Measurements from ENCODE around the gene EPM2AIP1.

DNA sequence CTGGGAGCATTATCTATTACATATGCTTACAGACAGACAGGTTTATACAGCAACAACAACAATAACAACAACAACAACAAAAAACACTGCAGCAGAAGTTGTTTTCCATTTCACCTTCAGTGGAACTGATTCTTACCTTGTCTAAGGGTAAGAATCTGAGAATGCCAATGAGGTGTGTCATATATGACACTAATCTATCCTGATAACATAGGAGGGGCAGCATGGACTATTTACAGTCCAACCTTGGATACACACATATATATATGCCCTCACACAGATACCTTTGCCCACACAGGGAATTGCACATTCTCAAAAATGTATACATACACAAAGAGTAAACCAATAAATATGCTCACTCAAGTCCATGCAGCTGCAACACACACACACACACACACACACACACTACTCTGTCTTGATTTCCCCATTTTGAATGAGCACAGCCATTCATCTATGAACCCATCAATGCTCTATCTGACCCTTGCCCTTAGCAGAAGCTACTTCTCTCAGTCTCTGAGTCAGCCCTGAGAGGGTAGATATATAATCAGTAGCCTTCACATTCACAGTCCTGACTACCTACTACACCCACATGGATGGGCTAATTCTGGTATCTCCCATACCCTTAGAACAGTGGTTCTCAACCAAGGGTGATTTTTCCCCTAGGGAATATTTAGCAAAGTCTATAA, 38.3 kb downstream of the EPM2AIP1 start:
- TF ChIP-seq USF2 (IDR thresholded peaks at IDR 0.05; ENCODE audit: low read length) (no peak), JUND (IDR thresholded peaks at IDR 0.05; ENCODE audit: low read length) (no peak), EZH2 (IDR thresholded peaks at IDR 0.05; ENCODE audit: low read depth, low read length, severe bottlenecking) (no peak), RNF2 (IDR thresholded peaks at IDR 0.05; ENCODE audit: borderline replicate concordance, low read depth, low read length, missing control alignments, poor library complexity, severe bottlenecking) (no peak), FOSL1 (IDR thresholded peaks at IDR 0.05; ENCODE audit: insufficient read depth, low read depth, low read length) (no peak), POLR2A (IDR thresholded peaks at IDR 0.05; ENCODE audit: control extremely low read depth in 1 of 2, low read depth in 2 of 2, low read length in 2 of 2) (no peak), SP1 (IDR thresholded peaks at IDR 0.05; ENCODE audit: low read depth, low read length) (no peak)
- TF ChIP-seq, protein P1, sequence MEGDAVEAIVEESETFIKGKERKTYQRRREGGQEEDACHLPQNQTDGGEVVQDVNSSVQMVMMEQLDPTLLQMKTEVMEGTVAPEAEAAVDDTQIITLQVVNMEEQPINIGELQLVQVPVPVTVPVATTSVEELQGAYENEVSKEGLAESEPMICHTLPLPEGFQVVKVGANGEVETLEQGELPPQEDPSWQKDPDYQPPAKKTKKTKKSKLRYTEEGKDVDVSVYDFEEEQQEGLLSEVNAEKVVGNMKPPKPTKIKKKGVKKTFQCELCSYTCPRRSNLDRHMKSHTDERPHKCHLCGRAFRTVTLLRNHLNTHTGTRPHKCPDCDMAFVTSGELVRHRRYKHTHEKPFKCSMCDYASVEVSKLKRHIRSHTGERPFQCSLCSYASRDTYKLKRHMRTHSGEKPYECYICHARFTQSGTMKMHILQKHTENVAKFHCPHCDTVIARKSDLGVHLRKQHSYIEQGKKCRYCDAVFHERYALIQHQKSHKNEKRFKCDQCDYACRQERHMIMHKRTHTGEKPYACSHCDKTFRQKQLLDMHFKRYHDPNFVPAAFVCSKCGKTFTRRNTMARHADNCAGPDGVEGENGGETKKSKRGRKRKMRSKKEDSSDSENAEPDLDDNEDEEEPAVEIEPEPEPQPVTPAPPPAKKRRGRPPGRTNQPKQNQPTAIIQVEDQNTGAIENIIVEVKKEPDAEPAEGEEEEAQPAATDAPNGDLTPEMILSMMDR (IDR thresholded peaks at IDR 0.05; ENCODE audit: control extremely low read depth in 1 of 3, insufficient read depth in 1 of 3, low read depth in 1 of 3, low read length in 3 of 3), result no peak
